ENCODE measurements around the gene CCL4.
A peak's percentile ranks its signal among the peaks of the same experiment; 100 is the strongest.
"Not testable (repeated sequence)": the region's sequence is repeated elsewhere in the genome, so short reads cannot be mapped to it uniquely, and the experiment has no call there.

The CCL4 gene

GRCh38 chr17:36117505-36118382, 14.1 kb downstream of the CCL4 start:
- DNase-seq (ENCODE audit: low read depth in 2 of 2) = peak; percentile 10 to 73

GRCh38 chr17:36118477-36119353, 15.1 kb downstream of the CCL4 start:
- DNase-seq (ENCODE audit: low read depth in 2 of 2) = no peak

DNA sequence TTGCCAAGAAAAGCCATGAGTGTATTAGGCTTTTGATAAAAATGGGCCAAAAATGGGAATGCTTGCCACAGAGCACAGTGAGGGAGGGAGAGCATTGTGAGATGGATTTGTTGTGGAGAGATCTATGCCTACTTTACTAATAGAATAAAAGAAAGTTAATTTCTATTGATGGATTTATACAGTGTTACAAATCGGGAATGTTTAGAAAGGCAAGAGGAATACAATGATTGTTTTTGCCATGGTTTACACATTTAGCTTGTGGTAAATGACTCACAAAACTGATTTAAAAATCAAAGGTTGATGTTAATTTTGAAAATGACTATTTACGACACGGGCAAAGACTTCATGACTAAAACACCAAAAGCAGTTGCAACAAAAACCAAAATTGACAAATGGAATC, 16.6 kb downstream of the CCL4 start:
- no peak for DNase-seq (ENCODE audit: low read depth in 2 of 2)

DNA sequence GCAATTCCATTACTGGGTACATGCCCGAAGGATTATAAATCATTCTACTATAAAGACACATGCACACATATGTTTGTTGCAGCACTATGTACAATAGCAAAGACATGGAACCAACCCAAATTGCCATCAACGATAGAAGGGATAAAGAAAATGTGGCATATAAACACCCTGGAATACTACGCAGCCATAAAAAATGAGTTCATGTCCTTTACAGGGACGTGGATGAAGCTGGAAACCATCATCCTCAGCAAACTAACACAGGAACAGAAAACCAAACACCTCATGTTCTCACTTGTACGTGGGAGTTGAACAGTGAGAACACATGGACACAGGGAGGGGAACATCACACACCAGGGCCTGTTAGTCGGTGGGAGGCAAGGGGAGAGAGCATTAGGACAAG, 17.5 kb downstream of the CCL4 start:
- not testable (repeated sequence) for DNase-seq (ENCODE audit: low read depth in 2 of 2)

- DNase-seq (ENCODE audit: low read depth in 2 of 2) = no peak
Measured at GRCh38 chr17:36123431-36123830, 19.8 kb downstream of the CCL4 start.

DNA sequence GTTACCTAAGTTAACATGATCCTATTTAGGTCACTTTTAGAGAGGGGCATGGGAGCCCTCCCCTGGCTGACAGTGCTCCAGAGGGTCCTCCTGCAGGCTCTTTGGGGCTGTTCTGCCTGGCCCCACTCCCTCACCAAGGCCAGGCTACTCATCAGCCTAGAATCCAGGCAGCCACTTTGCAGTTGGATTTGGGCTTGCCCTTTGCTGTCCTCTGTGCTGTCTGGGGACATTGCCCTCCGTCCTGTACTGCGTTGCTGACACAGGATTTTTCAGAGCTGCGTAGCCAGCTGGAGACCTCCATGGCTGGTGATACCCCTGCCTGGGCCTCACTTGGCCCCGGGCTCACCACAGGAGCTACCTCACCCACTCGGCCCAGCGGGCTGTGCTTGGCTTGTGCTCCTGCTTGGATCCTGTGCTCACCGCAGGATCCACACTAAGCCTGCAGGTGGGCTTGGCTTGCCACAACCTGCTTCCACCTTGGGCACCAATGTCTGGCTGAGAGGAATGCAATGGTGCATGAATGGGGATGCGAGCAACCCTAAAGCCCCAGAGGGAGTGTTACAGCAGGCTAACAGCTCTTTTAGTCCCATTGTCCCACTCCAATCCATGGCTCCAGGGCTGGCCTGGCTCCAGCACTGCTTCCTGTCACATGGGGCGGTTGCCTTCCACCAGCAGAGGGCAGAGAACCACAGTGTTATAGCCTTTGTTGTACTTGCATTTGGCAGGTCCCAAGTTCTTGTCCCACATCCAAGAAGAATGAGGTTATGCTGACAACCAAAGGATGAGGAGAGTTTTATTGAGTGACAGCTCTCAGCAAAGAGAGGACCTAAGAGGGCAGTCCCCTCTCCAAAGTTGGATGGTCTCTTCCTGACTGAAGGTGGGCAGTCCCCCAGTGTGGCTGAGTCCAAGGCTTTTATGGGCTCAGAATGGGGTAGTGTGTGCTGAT, 21.5 kb downstream of the CCL4 start:
- DNase-seq (ENCODE audit: low read depth in 2 of 2) = no peak

DNA sequence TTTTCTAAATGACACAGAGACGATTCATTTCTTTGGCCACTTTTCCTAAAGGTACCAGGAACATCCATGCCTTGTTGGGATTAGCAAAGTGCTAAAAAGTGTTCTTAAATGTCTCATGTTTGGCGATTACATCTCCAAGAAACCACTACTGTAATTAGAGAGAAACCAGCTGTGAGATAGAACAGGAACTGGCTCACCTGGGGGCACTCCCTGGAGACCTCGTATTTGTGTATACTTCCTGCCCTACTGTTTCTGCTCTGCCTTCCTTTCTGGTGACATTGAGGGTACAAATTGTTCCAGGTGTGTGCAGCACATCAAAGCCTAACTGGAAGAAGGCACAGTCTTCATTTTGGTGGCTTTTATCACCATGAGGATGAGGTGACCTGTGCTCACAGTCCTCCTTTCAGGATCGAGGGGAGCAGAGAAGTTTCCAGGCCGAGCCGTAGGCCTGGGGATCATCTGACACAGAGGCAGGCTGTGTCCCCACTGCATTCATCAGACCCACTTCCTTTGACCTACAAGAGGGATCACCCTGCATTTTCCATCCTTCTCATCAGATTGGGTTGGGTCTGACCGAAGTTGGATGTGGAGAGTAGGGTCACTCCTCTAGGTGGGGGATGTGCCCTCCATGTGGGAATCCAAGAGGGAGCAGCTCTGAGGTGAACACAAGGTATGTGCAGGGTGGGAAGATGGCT, 23.7 kb downstream of the CCL4 start:
- DNase-seq (ENCODE audit: low read depth in 2 of 2) = no peak

GRCh38 chr17:36127911-36128310, 24.3 kb downstream of the CCL4 start:
- no peak for DNase-seq (ENCODE audit: low read depth in 2 of 2)

DNA sequence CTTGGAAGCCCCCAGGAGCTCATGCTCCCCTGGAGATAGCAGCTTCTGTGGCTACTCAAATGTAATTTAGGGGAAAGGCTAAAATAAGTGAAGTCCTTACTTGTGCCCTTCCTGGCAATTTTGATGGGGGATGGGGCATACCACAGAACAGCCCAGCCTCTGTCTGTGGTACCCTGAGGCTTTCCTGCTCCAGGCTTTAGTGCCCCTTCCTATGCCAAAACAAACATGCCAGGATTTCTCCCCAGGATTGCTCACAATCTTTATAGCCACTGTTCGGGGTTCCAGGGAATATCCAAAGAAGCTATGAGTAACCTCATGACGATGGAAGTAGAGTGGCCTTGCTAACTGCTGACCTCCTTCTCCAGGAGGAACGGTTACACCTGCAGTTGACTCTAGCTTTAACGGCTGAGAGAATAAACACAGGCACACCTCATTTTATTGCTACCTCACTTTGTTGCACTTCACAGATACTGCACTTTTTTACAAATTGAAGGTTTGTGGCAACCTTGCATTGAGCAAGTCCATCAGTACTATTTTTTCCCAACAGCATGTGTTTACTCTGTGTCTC, 24.9 kb downstream of the CCL4 start:
- no peak for DNase-seq (ENCODE audit: low read depth in 2 of 2)

DNA sequence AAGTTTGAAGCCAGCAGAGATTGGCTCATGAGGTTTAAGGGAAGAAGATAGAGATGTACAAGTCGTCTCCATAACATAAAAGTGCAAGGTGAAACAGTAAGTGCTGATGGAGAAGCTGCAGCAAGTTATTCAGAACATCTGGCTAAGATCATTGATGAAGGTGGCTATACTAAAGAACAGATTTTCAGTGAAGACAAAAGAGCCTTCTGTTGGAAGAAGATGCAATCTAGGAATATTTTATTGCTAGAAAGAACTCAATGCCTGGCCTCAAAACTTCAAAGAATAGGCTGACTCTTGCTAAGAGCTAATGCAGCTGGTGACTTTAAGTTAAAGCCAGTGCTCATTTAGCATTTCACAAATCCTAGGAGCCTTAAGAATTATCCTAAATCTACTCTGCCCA, 26.0 kb downstream of the CCL4 start:
- no peak for DNase-seq (ENCODE audit: low read depth in 2 of 2)

DNA sequence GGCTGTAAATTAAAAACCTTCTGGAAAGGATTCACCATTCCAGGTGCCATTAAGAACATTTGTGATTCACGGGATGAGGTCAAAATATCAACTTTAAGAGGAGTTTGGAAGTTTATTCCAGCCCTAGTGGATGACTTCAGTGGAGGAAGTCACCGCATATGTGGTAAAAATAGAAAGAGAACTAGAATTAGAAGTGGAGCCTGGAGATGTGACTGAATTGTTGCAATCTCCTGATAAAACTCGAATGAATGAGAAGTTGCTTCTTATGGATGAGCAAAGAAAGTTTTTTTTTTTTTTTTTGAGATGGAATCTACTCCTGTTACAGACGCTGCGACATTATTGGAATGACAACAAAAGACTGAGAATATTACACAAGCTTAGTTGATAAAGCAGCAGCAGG, 26.7 kb downstream of the CCL4 start:
- no peak for DNase-seq (ENCODE audit: low read depth in 2 of 2)

GRCh38 chr17:36131421-36131820, 27.8 kb downstream of the CCL4 start:
- DNase-seq (ENCODE audit: low read depth in 2 of 2) = no peak

GRCh38 chr17:36131931-36132330, 28.3 kb downstream of the CCL4 start:
- DNase-seq (ENCODE audit: low read depth in 2 of 2) = no peak

DNA sequence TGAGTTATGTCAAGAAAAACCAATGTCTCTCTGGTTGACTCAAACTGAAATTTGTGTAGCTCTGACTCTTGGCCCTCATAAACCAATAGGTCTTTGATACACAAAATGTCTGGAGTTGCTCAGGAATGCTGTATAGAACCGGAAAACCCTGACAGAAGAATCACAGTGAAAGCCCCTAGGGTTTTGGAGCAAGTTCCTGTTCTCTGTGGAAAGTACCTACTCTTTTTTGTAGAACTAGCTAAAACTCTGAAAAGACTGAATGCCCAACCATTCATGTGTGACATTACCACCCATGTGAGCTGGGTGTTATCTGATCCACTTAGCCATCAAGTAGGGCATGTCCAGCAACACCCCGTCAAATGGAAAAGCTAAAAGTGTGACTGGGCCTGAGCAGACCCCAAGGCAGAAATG, 28.8 kb downstream of the CCL4 start:
- DNase-seq (ENCODE audit: low read depth in 2 of 2) = no peak

- DNase-seq (ENCODE audit: low read depth in 2 of 2) = no peak
Measured at GRCh38 chr17:36133602-36134236, 30.1 kb downstream of the CCL4 start.

DNA sequence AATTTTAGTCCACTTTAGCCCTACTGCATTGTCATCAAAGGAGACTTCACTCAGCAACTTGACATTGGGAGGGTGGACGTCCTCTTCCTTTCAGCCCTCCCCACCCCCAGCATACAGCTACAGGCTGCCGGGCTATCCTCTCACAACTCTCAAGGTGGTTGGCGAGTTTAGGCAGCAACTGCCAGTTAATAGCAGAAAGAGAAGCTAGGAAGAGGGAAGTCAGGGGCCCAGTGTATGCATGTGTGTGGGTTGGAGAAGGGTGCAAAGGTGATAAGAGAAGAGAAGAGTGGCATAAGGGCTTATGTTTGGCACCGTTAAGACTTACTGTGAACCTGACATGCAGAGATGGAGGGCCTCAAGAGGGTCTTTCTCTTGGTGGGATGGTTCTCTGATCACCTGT, 31.8 kb downstream of the CCL4 start:
- DNase-seq (ENCODE audit: low read depth in 2 of 2) = no peak

DNA sequence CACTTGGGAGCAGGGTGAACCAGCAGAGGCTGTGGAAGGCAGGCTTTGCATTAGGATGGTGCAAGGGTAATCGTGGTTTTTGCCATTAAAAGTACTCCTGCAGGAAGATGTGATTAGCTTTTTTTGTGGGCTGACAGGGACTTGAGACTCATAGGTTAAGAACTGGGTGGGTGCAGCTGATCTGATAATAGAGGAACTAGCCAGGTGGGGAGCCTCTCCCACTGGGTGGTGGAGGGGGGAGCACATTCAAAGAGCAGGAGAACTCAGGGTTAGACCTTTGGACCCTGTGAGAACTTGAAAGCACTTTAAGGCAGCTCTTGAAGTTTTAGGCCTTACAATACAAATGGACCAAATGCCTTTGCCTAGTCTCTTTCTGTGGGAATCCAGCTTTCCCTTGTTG, 32.4 kb downstream of the CCL4 start:
- no peak for DNase-seq (ENCODE audit: low read depth in 2 of 2)

- DNase-seq (ENCODE audit: low read depth in 2 of 2) = no peak
Measured at GRCh38 chr17:36136439-36136838, 32.8 kb downstream of the CCL4 start.

GRCh38 chr17:36142235-36142634, 38.6 kb downstream of the CCL4 start:
- DNase-seq (ENCODE audit: low read depth in 2 of 2) = no peak

GRCh38 chr17:36142806-36143205, 39.2 kb downstream of the CCL4 start:
- no peak for DNase-seq (ENCODE audit: low read depth in 2 of 2)
